ENCODE measurements around the gene IWS1. TPM values are rescaled to one million over a fixed set of nuclear protein-coding genes. Genes with fewer than 3 reads are reported as not detected.
"Not testable (repeated sequence)": the region's sequence is repeated elsewhere in the genome, so short reads cannot be mapped to it uniquely, and the experiment has no call there.

IWS1 gene
- total RNA-seq, 1 donor from 2014 or later, result 36.2 TPM

DNA sequence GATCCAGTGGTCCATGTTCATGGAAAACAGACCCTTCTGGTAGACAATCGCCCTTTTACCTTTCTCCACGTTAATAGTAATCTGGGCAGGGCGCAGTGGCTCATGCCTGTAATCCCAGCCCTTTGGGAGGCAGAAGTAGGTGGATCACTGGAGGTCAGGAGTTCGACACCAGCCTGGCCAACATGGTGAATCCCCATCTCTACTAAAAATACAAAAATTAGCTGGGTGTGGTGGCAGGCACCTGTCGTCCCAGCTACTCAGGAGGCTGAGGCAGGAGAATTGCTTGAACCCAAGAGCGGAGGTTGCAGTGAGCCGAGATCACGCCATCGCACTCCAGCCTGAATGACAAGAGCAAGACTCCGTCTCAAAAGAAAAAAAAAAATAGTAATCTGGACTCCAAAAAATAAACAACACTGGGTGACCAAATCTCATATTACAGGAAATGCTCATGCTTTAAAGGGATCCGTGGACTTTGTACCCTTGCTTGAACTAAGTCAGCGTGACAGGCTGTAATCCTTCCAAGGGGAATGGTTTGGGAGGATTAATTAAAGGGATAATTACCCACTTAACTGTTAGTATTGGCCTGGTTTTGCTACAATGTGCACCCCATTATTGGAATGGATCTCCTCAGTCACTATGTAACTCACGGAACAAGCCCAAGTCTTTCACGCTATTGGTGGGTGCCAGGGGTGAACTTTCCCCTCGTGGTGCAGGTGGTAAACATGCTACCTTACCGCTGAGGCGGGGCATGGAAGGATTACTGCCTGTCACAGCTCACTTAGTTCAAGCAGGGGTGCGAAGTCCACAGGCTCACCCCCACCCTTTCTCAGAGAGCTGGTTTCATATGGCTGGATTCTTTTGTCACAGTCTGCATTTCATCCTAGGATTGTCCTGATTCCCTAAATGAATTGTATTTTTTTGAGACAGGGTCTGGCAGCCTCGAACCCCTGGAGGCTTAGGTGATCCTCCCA is 71.4 kb downstream of the IWS1 start:
- DNase-seq, result no peak

DNA sequence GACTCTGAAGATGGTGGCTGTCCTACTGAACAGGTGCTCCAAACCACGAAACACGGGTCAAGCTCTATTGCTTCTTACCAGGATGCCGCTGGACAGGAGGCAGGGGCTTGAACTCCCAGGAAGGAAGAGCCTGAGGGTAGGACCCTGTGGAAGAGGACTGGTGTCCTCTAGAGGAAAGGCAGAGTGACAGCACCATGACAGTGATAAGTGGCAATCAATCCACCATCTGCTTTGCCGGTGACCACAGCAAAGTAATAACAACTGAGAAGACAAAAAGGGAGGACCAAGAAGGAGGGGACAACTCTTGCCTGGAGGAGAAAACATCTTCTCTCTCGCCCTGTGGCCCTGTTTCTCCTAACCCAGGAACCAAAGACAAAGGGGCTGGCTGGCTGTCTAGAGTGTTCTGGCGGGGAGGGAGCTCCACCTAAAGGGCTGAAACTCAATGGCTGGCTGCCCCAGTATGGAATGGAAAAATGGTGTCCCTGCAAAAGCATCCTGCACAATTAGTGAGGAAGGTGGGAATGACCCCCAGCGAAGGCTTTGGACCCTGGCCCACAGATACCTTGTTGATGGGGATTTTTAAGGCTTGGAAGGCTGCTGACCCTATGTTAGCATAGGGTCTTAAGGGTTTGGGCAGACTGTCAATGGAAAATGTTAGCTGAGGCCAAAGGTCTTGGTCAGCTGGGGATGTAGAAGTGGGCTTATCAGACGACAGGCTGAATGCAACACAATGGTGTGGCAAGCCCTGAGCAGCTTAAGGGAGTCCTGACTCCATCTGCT is 72.7 kb downstream of the IWS1 start:
- no peak for DNase-seq

DNA sequence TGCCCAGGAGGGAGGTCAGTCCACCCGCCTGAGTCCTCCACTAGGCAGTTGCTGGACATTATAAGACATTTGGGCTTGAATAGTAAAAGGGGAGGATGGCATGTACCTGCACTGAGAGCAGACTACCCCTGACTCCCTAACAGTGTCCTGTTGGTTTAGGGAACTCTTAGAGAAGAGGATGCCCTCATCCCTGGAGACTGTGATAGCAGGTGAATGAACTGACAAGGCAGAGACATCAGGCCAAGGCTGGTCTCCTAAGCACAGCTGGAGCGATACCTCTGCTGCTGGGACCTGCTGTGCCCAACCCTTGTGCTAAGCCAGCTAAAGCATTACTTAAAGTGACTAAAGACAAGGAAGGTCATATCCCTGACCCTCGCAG is 73.3 kb downstream of the IWS1 start:
- DNase-seq, result no peak

- DNase-seq, result not testable (repeated sequence)
Observed at GRCh38 chr2:127452423-127452822, 73.9 kb downstream of the IWS1 start.

- no peak for DNase-seq
Observed at GRCh38 chr2:127451981-127452380, 74.3 kb downstream of the IWS1 start.

- DNase-seq, result no peak
Observed at GRCh38 chr2:127449898-127450297, 76.4 kb downstream of the IWS1 start.

DNA sequence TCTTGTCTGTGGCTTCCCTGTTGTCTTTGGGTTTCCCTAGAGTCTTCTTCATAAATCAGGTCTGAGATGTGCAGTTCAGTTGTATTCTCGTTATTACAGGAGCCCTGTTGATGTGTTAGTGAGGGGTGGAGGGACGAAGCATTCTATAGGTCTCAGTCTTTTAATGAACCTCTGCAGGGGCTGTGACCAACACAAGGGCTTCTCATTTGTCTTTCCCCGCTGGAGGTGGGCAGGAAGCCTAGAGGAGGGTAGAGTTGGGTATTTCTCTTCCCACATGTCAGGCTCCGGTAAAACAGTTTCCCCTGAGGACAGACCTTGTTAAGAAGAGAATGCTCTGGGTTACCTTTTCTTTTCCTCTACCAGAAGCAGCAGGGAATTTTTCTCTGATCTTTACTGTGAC is 76.9 kb downstream of the IWS1 start:
- DNase-seq, result no peak

GRCh38 chr2:127448526-127448925 is 77.8 kb downstream of the IWS1 start:
- DNase-seq, result no peak

DNA sequence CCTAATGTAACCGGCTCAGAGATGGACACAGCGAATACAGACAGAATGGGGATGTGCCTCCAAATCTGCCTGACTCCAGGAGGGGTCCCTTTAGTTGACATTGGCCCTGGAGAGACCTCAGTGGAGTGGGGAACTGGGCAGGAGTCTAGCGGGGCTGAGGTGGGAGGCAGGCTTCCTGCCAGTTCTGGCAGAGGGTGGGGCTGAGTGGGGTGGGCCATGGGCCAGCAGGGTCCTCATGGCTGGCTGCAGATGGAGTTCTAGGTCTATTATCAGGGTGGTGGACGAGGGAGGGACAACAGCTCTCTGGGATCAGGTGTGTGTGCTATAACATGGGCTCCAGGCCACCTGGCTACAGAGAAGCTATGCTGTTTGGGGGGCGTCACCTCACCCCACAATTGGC is 86.9 kb downstream of the IWS1 start:
- no peak for DNase-seq

GRCh38 chr2:127437781-127438726 is 88.2 kb downstream of the IWS1 start:
- DNase-seq, result no peak

- DNase-seq, result no peak
Observed at GRCh38 chr2:127437056-127437455, 89.2 kb downstream of the IWS1 start.

DNA sequence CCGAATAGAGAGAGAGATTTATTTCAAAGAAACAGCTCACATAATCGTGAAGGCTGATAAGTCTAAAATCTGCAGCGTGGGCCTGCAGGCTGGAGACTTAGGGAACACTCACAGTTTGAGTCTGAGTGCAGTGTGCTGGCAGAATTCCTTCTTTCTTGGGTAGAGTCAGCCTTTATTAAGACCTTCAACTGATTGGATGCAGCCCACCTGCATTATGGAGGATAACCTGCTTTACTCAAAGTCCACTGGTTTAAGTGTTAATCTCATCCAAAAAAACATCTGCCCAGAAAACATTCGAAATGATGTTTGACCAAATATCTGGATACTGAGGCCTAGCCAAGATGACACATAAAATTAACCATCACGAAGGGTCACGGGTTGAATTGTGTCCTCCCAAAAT is 91.8 kb downstream of the IWS1 start:
- DNase-seq, result no peak

- no peak for DNase-seq
Observed at GRCh38 chr2:127431408-127432023, 94.8 kb downstream of the IWS1 start.

Small RNAs within 50 kb of the gene (small RNA-seq; reads per million reads assigned to genes)
- not detected for gene RNU4-48P (ENCODE audit: low replicate concordance)

Other genes with a start within 250 kb of the IWS1 start
- 30.6 TPM for gene ERCC3, start 232.3 kb downstream of the IWS1 start, total RNA-seq
- gene MAP3K2, start 138.5 kb downstream of the IWS1 start, total RNA-seq, result 34.9 TPM
- gene PROC, start 108.1 kb downstream of the IWS1 start, total RNA-seq, result 0.39 TPM
- gene MYO7B, start 9.2 kb upstream of the IWS1 start, total RNA-seq, result 0.49 TPM
- 0.79 TPM for gene GPR17, start 119.7 kb upstream of the IWS1 start, total RNA-seq
- 3.8 TPM for gene LIMS2, start 149.0 kb upstream of the IWS1 start, total RNA-seq
- gene SFT2D3, start 175.0 kb upstream of the IWS1 start, total RNA-seq, result 5.6 TPM

Data from skin of body (tissue), 3 donors.